ENCODE results near the gene MCUB.

The MCUB gene

DNA sequence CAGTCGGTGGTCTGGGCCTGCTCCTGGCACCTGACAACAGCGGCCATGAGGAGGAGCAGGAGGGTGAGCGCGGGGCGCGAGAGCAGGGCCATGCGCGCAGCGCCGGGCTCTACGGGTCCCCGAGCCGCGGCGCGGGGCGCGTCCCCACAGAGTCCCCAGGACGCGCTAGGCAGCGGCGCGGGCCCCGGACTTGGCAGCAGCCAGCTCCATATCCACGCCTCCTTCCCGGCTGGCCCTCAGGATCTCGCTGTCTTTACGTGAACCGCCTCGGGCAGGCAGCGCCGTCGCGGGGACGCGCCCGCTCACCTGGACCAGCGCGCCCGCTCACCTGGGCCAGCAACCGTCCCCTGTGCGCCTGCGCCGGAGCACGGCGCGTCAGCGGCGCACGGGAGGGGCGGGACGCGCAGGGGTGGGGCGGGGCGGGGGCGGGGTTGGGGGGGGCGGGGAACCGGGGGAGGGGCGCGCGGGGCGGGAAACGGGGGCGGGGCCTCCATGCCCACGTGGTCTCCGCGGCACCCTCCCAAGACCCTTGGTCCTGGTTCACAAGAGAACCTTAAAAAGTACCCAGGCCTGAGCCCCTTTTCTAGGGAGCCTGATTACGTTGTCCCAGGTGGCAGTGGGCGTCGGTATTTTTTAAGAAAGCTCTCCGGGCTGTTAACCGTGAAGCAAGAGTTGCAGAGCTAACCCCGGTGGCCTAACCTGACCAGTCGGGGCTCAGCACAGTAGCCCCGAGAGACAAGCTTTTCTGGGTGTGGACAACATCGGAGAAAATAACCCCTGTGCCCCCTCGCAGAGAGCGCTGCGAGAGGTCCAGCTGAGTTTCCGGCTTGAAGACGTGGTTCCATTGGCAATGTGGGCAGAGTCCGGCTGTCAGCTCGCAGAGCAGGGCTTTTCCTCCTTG is 169.9 kb downstream of the MCUB start, which contains the start of gene PLA2G12A:
TSS of gene PLA2G12A (minus strand) at position 353 of the 901 bp plus-strand sequence. CDS start at position 92, 261 bp downstream.
- ChIA-PET POLR2A (no interaction called here), CTCF (interaction anchor here (1.4 to 1.6 kb wide), 3 partner anchors 27 to 297 kb away, joined by 3 to 6 read pairs (median 5); partner anchors contain the start of gene SEC24B)
- TF ChIP-seq, protein P1, sequence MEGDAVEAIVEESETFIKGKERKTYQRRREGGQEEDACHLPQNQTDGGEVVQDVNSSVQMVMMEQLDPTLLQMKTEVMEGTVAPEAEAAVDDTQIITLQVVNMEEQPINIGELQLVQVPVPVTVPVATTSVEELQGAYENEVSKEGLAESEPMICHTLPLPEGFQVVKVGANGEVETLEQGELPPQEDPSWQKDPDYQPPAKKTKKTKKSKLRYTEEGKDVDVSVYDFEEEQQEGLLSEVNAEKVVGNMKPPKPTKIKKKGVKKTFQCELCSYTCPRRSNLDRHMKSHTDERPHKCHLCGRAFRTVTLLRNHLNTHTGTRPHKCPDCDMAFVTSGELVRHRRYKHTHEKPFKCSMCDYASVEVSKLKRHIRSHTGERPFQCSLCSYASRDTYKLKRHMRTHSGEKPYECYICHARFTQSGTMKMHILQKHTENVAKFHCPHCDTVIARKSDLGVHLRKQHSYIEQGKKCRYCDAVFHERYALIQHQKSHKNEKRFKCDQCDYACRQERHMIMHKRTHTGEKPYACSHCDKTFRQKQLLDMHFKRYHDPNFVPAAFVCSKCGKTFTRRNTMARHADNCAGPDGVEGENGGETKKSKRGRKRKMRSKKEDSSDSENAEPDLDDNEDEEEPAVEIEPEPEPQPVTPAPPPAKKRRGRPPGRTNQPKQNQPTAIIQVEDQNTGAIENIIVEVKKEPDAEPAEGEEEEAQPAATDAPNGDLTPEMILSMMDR (IDR thresholded peaks at IDR 0.05; ENCODE audit: insufficient read depth, low read length, missing control alignments) = no peak
- H3K4me3 ChIP-seq (ENCODE audit: low read depth, low read length) = peak within 1 kb of the TSS; percentile 89
- no peak for DNase-seq (ENCODE audit: low read depth, low spot score)

DNA sequence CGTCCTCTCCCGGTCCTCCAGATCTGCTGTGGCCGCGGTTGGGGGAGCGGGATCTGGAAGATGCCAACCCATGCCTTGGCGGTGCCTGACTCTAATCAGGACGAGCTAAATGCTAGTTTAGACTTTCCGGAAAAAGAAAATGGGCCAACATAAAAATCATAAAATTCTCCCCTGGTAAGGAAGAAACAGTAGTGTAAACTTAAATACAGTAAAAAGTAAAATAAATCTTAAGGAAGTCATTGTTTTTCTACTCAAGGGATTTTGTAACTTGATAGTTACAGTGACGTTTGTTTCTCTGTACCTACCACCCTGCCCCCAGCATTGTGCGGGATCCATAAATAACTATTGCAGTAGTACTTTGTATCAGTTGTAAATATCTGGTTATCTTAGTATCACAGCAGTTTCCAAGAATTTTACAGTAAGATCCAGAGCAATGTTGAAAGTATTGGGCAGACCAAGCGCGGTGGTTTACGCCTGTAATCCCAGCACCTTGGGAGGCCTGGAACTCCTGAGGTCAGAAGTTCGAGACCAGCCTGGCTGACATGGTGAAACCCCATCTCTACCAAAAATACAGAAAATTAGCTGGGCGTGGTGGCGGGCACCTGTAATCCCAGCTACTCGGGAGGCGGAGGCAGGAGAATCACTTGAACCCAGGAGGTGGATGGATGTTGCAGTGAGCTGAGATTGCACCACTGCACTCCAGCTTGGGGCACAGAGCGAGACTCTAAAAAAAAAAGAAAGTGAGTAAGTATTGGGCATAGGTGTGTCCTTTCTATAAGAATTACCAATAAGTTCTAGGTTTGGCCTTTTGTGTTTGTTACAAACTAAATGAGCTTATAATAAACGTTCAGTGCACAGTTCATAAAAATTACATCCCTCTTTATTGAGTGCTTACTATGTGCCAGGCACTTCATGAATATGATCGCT is 170.8 kb downstream of the MCUB start:
- no peak for DNase-seq (ENCODE audit: low read depth, low spot score)
- CTCF ChIA-PET = interaction anchor here (1.4 to 1.6 kb wide), 3 partner anchors 28 to 298 kb away, joined by 3 to 6 read pairs (median 5); partner anchors contain the start of gene SEC24B
- H3K4me3 ChIP-seq (ENCODE audit: low read depth, low read length) = peak overlapping the region; percentile 89
- TF ChIP-seq, protein P1 (IDR thresholded peaks at IDR 0.05; ENCODE audit: insufficient read depth, low read length, missing control alignments) = peak; percentile 4
- POLR2A ChIA-PET = no interaction called here

DNA sequence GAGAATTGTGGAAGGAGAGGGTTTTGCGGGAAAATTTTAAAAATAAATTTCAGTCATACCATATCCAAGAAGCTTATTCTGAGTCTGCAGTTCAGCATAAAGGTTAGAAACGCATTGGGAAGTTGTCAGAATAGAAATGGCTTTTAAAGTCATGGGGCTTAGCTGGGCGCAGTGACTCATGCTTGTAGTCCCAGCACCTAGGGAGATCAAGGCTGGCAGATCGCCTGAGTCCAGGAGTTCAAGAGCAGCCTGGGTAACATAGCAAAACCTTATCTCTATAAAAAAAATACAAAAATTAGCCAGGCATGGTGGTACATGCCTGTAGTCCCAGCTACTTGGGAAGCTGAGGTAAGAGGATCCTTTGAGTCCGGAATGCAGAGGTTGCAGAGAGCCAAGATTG is 173.7 kb downstream of the MCUB start:
- POLR2A ChIA-PET = no interaction called here
- no peak for DNase-seq (ENCODE audit: low read depth, low spot score)
- CTCF ChIA-PET = no interaction called here
- TF ChIP-seq, protein P1 (IDR thresholded peaks at IDR 0.05; ENCODE audit: insufficient read depth, low read length, missing control alignments) = no peak
- no peak overlapping the region for H3K4me3 ChIP-seq (ENCODE audit: low read depth, low read length)

DNA sequence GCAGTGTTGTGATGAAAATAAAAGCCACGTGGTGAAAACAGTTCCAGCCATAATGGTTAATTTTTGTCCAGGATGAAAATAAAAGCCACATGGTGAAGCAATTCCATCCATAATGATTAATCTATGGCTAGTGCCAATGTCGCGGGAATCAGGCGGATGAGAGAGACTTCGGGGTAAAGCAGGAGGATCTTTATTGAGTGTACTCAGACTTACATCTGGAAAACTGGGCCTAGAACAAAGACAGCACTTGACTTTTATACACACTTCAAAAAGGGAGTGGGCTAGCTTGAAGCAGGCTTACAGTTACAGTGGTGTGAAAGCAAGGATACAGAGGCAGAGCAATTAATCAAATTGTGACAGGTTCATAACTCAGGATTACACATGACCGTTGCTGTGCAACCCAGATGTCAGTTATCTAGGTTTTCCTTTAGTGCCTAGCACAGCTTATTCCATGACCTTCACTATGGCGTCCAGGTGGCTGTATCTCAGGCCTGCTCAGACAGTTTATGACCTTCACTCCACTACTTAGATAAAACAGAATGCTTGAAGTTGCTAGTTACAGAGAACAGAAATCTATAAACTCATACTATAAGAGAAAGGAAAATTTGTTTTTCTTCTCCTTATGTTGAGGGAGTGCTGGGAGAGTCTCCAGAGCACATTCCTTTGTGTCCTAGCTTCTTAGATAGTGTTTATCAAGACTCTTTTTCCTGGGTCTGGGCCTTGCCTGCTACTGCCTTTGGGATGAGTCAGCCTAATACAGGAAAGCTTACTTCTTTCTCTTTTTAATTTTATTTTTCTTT is 175.7 kb downstream of the MCUB start:
- CTCF ChIA-PET = no interaction called here
- POLR2A ChIA-PET = no interaction called here
- H3K4me3 ChIP-seq (ENCODE audit: low read depth, low read length) = no peak overlapping the region
- TF ChIP-seq, protein P1 (IDR thresholded peaks at IDR 0.05; ENCODE audit: insufficient read depth, low read length, missing control alignments) = no peak
- no peak for DNase-seq (ENCODE audit: low read depth, low spot score)
